H1 (cell line): Measurements from ENCODE around the gene CGNL1. TPM values are rescaled to one million over a fixed set of nuclear protein-coding genes. Genes with fewer than 3 reads are reported as not detected.

Experiments used
- CTCF ChIA-PET: fragments of 300-600 bp; sonication (Branson Sonifier 250); formaldehyde crosslinking; loops from one replicate; lab custom pipeline; 2021; ENCODE audit not compliant: partially characterized antibody; lab: Charles Lee
- POLR2A ChIA-PET: fragments of 300-600 bp; sonication (Branson Sonifier 250); formaldehyde crosslinking; loops from one replicate; lab custom pipeline; 2021; ENCODE audit warnings: inconsistent platforms; ENCODE audit not compliant: partially characterized antibody; lab: Charles Lee
- DNase-seq, 2 experiments: peaks; one replicate each; pipeline versions ENCODE4 v3.0.0 to v3.0.0-alpha.2; 2010 to 2022; ENCODE audit warnings: low spot score in 2 of 2, low read depth in 1 of 2, mixed read lengths in 1 of 2
- FAIRE-seq: peaks from 2 replicates; lab custom pipeline; 2011; peaks lifted over from hg19 to GRCh38; lab: Jason Lieb, UNC
- H2AFZ ChIP-seq: 2 replicates; pipeline ENCODE4 v1.8.1; 2012; ENCODE audit warnings: low read length, inconsistent platforms
- H2AK5ac ChIP-seq: 2 replicates; pipeline ENCODE4 v1.6.1; 2013; ENCODE audit warnings: low read depth, low read length
- H2BK120ac ChIP-seq: replicated peaks from 2 replicates; pipeline ENCODE3; 2013; ENCODE audit warnings: low read depth, low read length, inconsistent platforms
- H2BK12ac ChIP-seq: 2 replicates; pipeline ENCODE4 v1.6.1; 2013; ENCODE audit warnings: low read depth, low read length
- H2BK15ac ChIP-seq: 2 replicates; pipeline ENCODE4 v1.6.1; 2013; ENCODE audit warnings: low read length
- H2BK20ac ChIP-seq: 2 replicates; pipeline ENCODE4 v1.6.1; 2013; ENCODE audit warnings: low read length
- H2BK5ac ChIP-seq: 2 replicates; pipeline ENCODE4 v1.6.1; 2013; ENCODE audit warnings: low read depth, low read length
- H3K14ac ChIP-seq: 2 replicates; pipeline ENCODE4 v1.6.1; 2013; ENCODE audit warnings: inconsistent platforms; ENCODE audit not compliant: insufficient read length
- H3K18ac ChIP-seq: 2 replicates; pipeline ENCODE4 v1.6.1; 2013; ENCODE audit warnings: low read length; ENCODE audit errors: extremely low read depth
- H3K23ac ChIP-seq: 2 replicates; pipeline ENCODE4 v1.6.1; 2013; ENCODE audit warnings: inconsistent platforms; ENCODE audit not compliant: insufficient read length
- H3K23me2 ChIP-seq: 2 replicates; pipeline ENCODE4 v1.6.1; 2013; ENCODE audit warnings: low read depth, low read length
- H3K27ac ChIP-seq: 2 replicates; pipeline ENCODE4 v1.6.1; 2011; ENCODE audit warnings: low read depth, low read length, inconsistent platforms
- H3K27me3 ChIP-seq, 4 experiments: replicated peaks in 1 of 4; 1 replicate in 1 of 4; 2 replicates in 3 of 4; pipeline versions ENCODE4 v1.6.1 to v1.8.1; 2011 to 2013; ENCODE audit warnings: low read length in 3 of 4, mild to moderate bottlenecking in 3 of 4, inconsistent platforms in 2 of 4, mixed read lengths in 2 of 4, moderate library complexity in 1 of 4; ENCODE audit not compliant: control insufficient read depth in 3 of 4, insufficient read depth in 3 of 4; ENCODE audit errors: extremely low read depth in 1 of 4
- H3K36me3 ChIP-seq, 4 experiments: 2 replicates each; pipeline versions ENCODE4 v1.6.1 to v1.8.1; 2011 to 2013; ENCODE audit warnings: mild to moderate bottlenecking in 4 of 4, low read length in 3 of 4, moderate library complexity in 2 of 4, control low read depth in 1 of 4, inconsistent platforms in 1 of 4; ENCODE audit not compliant: insufficient read depth in 4 of 4, control insufficient read depth in 2 of 4
- H3K4ac ChIP-seq: replicated peaks from 2 replicates; pipeline ENCODE3; 2013; ENCODE audit warnings: low read length, low read depth, mixed read lengths, inconsistent platforms; ENCODE audit not compliant: insufficient read length
- H3K4me1 ChIP-seq, 4 experiments: replicated peaks in 1 of 4; 1 replicate in 1 of 4; 2 replicates in 3 of 4; pipeline versions ENCODE4 v1.6.1 to v1.8.1; 2011 to 2013; ENCODE audit warnings: low read length in 3 of 4, inconsistent platforms in 2 of 4, mixed read lengths in 1 of 4; ENCODE audit not compliant: insufficient read depth in 4 of 4, control insufficient read depth in 3 of 4
- H3K4me2 ChIP-seq, 2 experiments: 2 replicates each; pipeline versions ENCODE4 v1.6.1 to v1.8.1; 2011 to 2013; ENCODE audit warnings: low read depth in 2 of 2, low read length in 2 of 2, control low read depth in 1 of 2, inconsistent platforms in 1 of 2, mild to moderate bottlenecking in 1 of 2; ENCODE audit not compliant: insufficient read depth in 1 of 2
- H3K4me3 ChIP-seq, 4 experiments: fragments of 200-600, 300-600 bp in 1 of 4; sonication (generic), shearing (Covaris generic), sonication (Bioruptor Twin) in 1 of 4; 2 replicates each; pipeline versions ENCODE4 v1.5.1 to v1.8.1; 2011 to 2016; ENCODE audit warnings: low read length in 4 of 4, low read depth in 3 of 4, control low read depth in 2 of 4, inconsistent platforms in 2 of 4, mild to moderate bottlenecking in 2 of 4, mixed read lengths in 1 of 4, moderate library complexity in 1 of 4; ENCODE audit not compliant: insufficient read depth in 2 of 4; ENCODE audit errors: extremely low read depth in 1 of 4
- H3K56ac ChIP-seq: replicated peaks from 2 replicates; pipeline ENCODE3; 2013; ENCODE audit warnings: low read depth, mild to moderate bottlenecking, mixed read lengths, low read length, inconsistent platforms; ENCODE audit not compliant: insufficient read length
- H3K79me1 ChIP-seq: 2 replicates; pipeline ENCODE4 v1.6.1; 2013; ENCODE audit warnings: low read depth, low read length, control low read depth
- H3K79me2 ChIP-seq, 2 experiments: 2 replicates each; pipeline versions ENCODE4 v1.6.1 to v1.8.1; 2012 to 2013; ENCODE audit warnings: low read length in 2 of 2, mild to moderate bottlenecking in 2 of 2, inconsistent platforms in 1 of 2; ENCODE audit not compliant: insufficient read depth in 2 of 2, control insufficient read depth in 1 of 2
- H3K9ac ChIP-seq, 4 experiments: replicated peaks in 1 of 4; 1 replicate in 1 of 4; 2 replicates in 3 of 4; pipeline versions ENCODE4 v1.6.1 to v1.8.1; 2011 to 2013; ENCODE audit warnings: low read depth in 3 of 4, low read length in 3 of 4, control low read depth in 2 of 4, mild to moderate bottlenecking in 2 of 4, moderate library complexity in 2 of 4, inconsistent platforms in 1 of 4; ENCODE audit errors: extremely low read depth in 1 of 4
- H3K9me3 ChIP-seq, 2 experiments: 2 replicates each; pipeline versions ENCODE4 v1.6.1 to v1.8.1; 2012 to 2013; ENCODE audit warnings: mild to moderate bottlenecking in 2 of 2, moderate library complexity in 2 of 2, control low read depth in 1 of 2, inconsistent platforms in 1 of 2, low read depth in 1 of 2, low read length in 1 of 2, mixed read lengths in 1 of 2; ENCODE audit not compliant: insufficient read depth in 2 of 2
- H4K20me1 ChIP-seq, 2 experiments: replicated peaks in 1 of 2; 2 replicates each; pipeline versions ENCODE3 to v1.8.1; 2011 to 2013; ENCODE audit warnings: inconsistent platforms in 2 of 2, low read length in 2 of 2, mild to moderate bottlenecking in 1 of 2; ENCODE audit not compliant: insufficient read depth in 2 of 2, control insufficient read depth in 1 of 2
- H4K5ac ChIP-seq: 2 replicates; pipeline ENCODE4 v1.6.1; 2013; ENCODE audit warnings: low read length, low read depth, mixed read lengths, inconsistent platforms; ENCODE audit not compliant: insufficient read length
- H4K8ac ChIP-seq: 2 replicates; pipeline ENCODE4 v1.8.0; 2013; ENCODE audit warnings: mild to moderate bottlenecking, moderate library complexity, low read length, inconsistent platforms; ENCODE audit not compliant: insufficient read depth; ENCODE audit errors: extremely low read depth
- H4K91ac ChIP-seq: replicated peaks from 2 replicates; pipeline ENCODE3; 2013; ENCODE audit warnings: low read length, mixed read lengths, inconsistent platforms; ENCODE audit not compliant: insufficient read length
- CBX8 ChIP-seq: fragments of 300-800, 300-1000 bp; sonication (generic); IDR thresholded peaks from 2 replicates; pipeline ENCODE4 v1.7.1; 2016; ENCODE audit warnings: low read depth, low read length, borderline replicate concordance
- RAD21 ChIP-seq, 2 experiments: IDR thresholded peaks in 1 of 2; conservative IDR thresholded peaks in 1 of 2; 2 replicates each; pipeline ENCODE4 v1.6.1; 2011; ENCODE audit warnings: low read depth in 2 of 2, low read length in 2 of 2, improper control_type of control experiment in 1 of 2, inconsistent platforms in 1 of 2, mild to moderate bottlenecking in 1 of 2, moderate library complexity in 1 of 2
- TBP ChIP-seq: IDR thresholded peaks from 2 replicates; pipeline ENCODE4 v1.6.1; 2011; ENCODE audit warnings: low read depth, low read length, improper control_type of control experiment
- WGBS, 2 experiments: shearing (Covaris generic) in 1 of 2; methylation state at CpG; one replicate each; pipeline versions ENCODE4 v1.1.6 to v1.1.7; 2013 to 2015; ENCODE audit warnings: low lambda C conversion rate in 2 of 2, mixed read lengths in 2 of 2, inconsistent platforms in 1 of 2, low coverage in 1 of 2, missing lambda C conversion rate in 1 of 2; ENCODE audit not compliant: insufficient replicate concordance in 2 of 2, insufficient coverage in 1 of 2, insufficient read length in 1 of 2; ENCODE audit errors: extremely low coverage in 1 of 2, missing lambda C conversion rate in 1 of 2; 5-methylcytosine and 5-hydroxymethylcytosine counted together
- polyA plus RNA-seq, 7 experiments: library from polyadenylated mRNA; depleted of rRNA in 3 of 7; stranded (reverse) in 5 of 7; unstranded in 2 of 7; fragments of >200 nt in 5 of 7; fragments of 200-250 nt in 2 of 7; gene quantifications; 1 replicate in 5 of 7; 2 replicates in 1 of 7; 4 replicates in 1 of 7; pipeline versions ENCODE4 v1.2.1 to v1.2.3, GENCODE V29; 2011 to 2013; ENCODE audit warnings: missing spikeins in 2 of 7, mixed read lengths in 2 of 7
- total RNA-seq: library from RNA; stranded (reverse); fragmentation: NEBNext Ultra II Directional; extraction: Animal tissue kit (Norgen Biotek cat#: 25700); gene quantifications from 2 replicates; pipeline ENCODE4 v1.2.1, GENCODE V29; 2021

CGNL1 gene
- total and polyA plus RNA-seq, 2 of the 8 experiments (the other 6 are each of a cell fraction or from before 2014, with no cell fraction given), result 21.8 to 75.6 TPM

GRCh38 chr15:57377478-57377847 lies 1.2 kb downstream of the CGNL1 start:
- no peak overlapping the region for H4K8ac ChIP-seq
- H2BK20ac ChIP-seq, result no peak overlapping the region
- 83% methylated on average over 4 of the region's 4 CpGs; no CpG with 5 or more reads in 1 of the 2 experiments for WGBS, 2 experiments
- H3K4me3 ChIP-seq, result peak overlapping the region in 2 of 4 experiments; percentile 59 to 65; a peak in 5 of 8 replicates
- H3K18ac ChIP-seq, result no peak overlapping the region
- H2BK15ac ChIP-seq, result no peak overlapping the region
- H2BK120ac ChIP-seq, result no peak overlapping the region
- H3K27me3 ChIP-seq, result peaks cover 0 to 10% (median 5%) of the 10 kb centered on the region in 4 experiments; a peak in 4 of 7 replicates
- H2BK5ac ChIP-seq, result no peak overlapping the region
- H2AFZ ChIP-seq, result no peak overlapping the region
- CTCF ChIA-PET, result interaction anchor here (0.7 to 5.3 kb wide), 16 partner anchors 11 to 164 kb away, joined by 3 to 29 read pairs (median 4); no protein-coding TSS in a partner anchor
- no peaks in the 10 kb centered on the region for H4K20me1 ChIP-seq
- 0 out of 2 replicates have a peak overlapping the region, but pooled peaks have one; percentile 18 for H2BK12ac ChIP-seq
- H3K4me1 ChIP-seq, result peaks cover 9 to 23% (median 15%) of the 10 kb centered on the region in 4 experiments; a peak in 6 of 7 replicates
- H3K9me3 ChIP-seq, result no peaks in the 10 kb centered on the region
- no peak overlapping the region for H3K23ac ChIP-seq
- H3K79me1 ChIP-seq, result peaks cover 5% of the 10 kb centered on the region
- H3K14ac ChIP-seq, result no peak overlapping the region
- H4K91ac ChIP-seq, result no peak overlapping the region
- H3K79me2 ChIP-seq, result peaks cover 0 to 45% of the 10 kb centered on the region in 2 experiments; a peak in 3 of 4 replicates
- no peaks in the 10 kb centered on the region for H3K36me3 ChIP-seq
- no peak overlapping the region for H3K4ac ChIP-seq
- no peak overlapping the region for H3K27ac ChIP-seq
- peaks cover 4% of the 10 kb centered on the region; the same call in 1 of the 2 replicates for H3K23me2 ChIP-seq
- no peak overlapping the region for H3K56ac ChIP-seq
- H4K5ac ChIP-seq, result no peak overlapping the region
- TF ChIP-seq CBX8 (no peak), RAD21 (IDR thresholded peaks at IDR 0.05 in 1 of 2, conservative IDR thresholded peaks at IDR 0.05 in 1 of 2; ENCODE audit: low read depth in 2 of 2, low read length in 2 of 2) (peak in 1 of 2 experiments; percentile 8; a peak in 1 of 4 replicates), TBP (no peak)
- TF ChIP-seq, all 59 proteins: peak for 1
- Histone ChIP-seq H3K9ac (no peak overlapping the region), H3K4me2 (peak overlapping the region; percentile 87 to 94), H2AK5ac (no peak overlapping the region)
- DNase-seq (no peak), FAIRE-seq (peak; percentile 24)
- POLR2A ChIA-PET, result interaction anchor here (0.7 to 3.1 kb wide), 8 partner anchors 8 to 49 kb away, joined by 3 to 23 read pairs (median 4); no protein-coding TSS in a partner anchor
